Measurements from ENCODE around the gene RNGTT.

GRCh38 chr6:88596801-88597200, 366.6 kb downstream of the RNGTT start:
- no peak for TF ChIP-seq POLR2A (IDR thresholded peaks at IDR 0.05)
- TF ChIP-seq, protein P1, sequence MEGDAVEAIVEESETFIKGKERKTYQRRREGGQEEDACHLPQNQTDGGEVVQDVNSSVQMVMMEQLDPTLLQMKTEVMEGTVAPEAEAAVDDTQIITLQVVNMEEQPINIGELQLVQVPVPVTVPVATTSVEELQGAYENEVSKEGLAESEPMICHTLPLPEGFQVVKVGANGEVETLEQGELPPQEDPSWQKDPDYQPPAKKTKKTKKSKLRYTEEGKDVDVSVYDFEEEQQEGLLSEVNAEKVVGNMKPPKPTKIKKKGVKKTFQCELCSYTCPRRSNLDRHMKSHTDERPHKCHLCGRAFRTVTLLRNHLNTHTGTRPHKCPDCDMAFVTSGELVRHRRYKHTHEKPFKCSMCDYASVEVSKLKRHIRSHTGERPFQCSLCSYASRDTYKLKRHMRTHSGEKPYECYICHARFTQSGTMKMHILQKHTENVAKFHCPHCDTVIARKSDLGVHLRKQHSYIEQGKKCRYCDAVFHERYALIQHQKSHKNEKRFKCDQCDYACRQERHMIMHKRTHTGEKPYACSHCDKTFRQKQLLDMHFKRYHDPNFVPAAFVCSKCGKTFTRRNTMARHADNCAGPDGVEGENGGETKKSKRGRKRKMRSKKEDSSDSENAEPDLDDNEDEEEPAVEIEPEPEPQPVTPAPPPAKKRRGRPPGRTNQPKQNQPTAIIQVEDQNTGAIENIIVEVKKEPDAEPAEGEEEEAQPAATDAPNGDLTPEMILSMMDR (IDR thresholded peaks at IDR 0.05) = no peak
- TF ChIP-seq POLR2AphosphoS5 (IDR thresholded peaks at IDR 0.05) = no peak
- no peak for TF ChIP-seq EP300 (IDR thresholded peaks at IDR 0.05)
